IMR-90 (cell line): ENCODE data around the gene RENBP. TPM values are rescaled to one million over a fixed set of nuclear protein-coding genes. Genes with fewer than 3 reads are reported as not detected.
A peak's percentile ranks its signal among the peaks of the same experiment; 100 is the strongest.

ENCODE experiments used
- ATAC-seq: fragments of 200-7000 bp; cut with Tn5 transposase; 2 replicates; pipeline ENCODE4 v1.9.1; 2020; ENCODE audit warnings: low read depth, mild to moderate bottlenecking, moderate library complexity
- BruUV-seq: library from RNA; stranded (reverse); fragments of 400-500 nt; replicated peaks from 2 replicates; lab custom pipeline; 2021; lab: Mats Ljungman, UMichigan
- CTCF ChIA-PET: fragments of 300-600 bp; formaldehyde crosslinking; extraction: SDS; loops from one replicate; lab custom pipeline; 2021; ENCODE audit warnings: antibody characterized with exemption; lab: Yijun Ruan, JAX
- POLR2A ChIA-PET: fragments of 300-600 bp; sonication (Branson Sonifier 250); formaldehyde crosslinking; loops from one replicate; lab custom pipeline; 2022; ENCODE audit warnings: antibody characterized with exemption; ENCODE audit not compliant: unreplicated experiment; lab: Charles Lee
- DNase-seq: peaks from one replicate; pipeline ENCODE4 v3.0.0; 2013
- H2AFZ ChIP-seq: replicated peaks from 2 replicates; pipeline ENCODE3; 2013; ENCODE audit warnings: low read length, mild to moderate bottlenecking; ENCODE audit not compliant: poor library complexity
- H2AK5ac ChIP-seq: 2 replicates; pipeline ENCODE4 v1.6.1; 2013; ENCODE audit warnings: low read depth, low read length, inconsistent platforms
- H2AK9ac ChIP-seq: replicated peaks from 2 replicates; pipeline ENCODE3; 2013; ENCODE audit warnings: mild to moderate bottlenecking, low read depth, low read length, moderate library complexity; ENCODE audit not compliant: poor library complexity
- H2BK120ac ChIP-seq: 2 replicates; pipeline ENCODE4 v1.6.1; 2013; ENCODE audit warnings: low read depth, low read length, inconsistent platforms
- H2BK15ac ChIP-seq: 3 replicates; pipeline ENCODE4 v1.6.1; 2013; ENCODE audit warnings: low read depth, low read length, inconsistent platforms
- H2BK20ac ChIP-seq: 2 replicates; pipeline ENCODE4 v1.6.1; 2013; ENCODE audit warnings: low read depth, mild to moderate bottlenecking, inconsistent platforms, low read length, moderate library complexity
- H2BK5ac ChIP-seq: 2 replicates; pipeline ENCODE4 v1.6.1; 2013; ENCODE audit warnings: mild to moderate bottlenecking, low read depth, low read length, inconsistent platforms; ENCODE audit not compliant: poor library complexity, severe bottlenecking
- H3K14ac ChIP-seq: replicated peaks from 2 replicates; pipeline ENCODE4 v1.6.1; 2013; ENCODE audit warnings: low read depth, low read length, inconsistent platforms
- H3K18ac ChIP-seq: 2 replicates; pipeline ENCODE4 v1.6.1; 2013; ENCODE audit warnings: low read depth, low read length, control low read depth
- H3K23ac ChIP-seq: 2 replicates; pipeline ENCODE4 v1.6.1; 2013; ENCODE audit warnings: low read depth, low read length, inconsistent platforms
- H3K27ac ChIP-seq: 2 replicates; pipeline ENCODE4 v1.5.1; 2013; ENCODE audit warnings: mild to moderate bottlenecking, control low read depth, low read length; ENCODE audit not compliant: insufficient read depth
- H3K27me3 ChIP-seq: 2 replicates; pipeline ENCODE4 v1.6.1; 2013; ENCODE audit warnings: low read length; ENCODE audit not compliant: control insufficient read depth, insufficient read depth
- H3K36me3 ChIP-seq: 2 replicates; pipeline ENCODE4 v1.6.1; 2013; ENCODE audit warnings: low read length, mixed read lengths; ENCODE audit not compliant: control insufficient read depth, insufficient read depth
- H3K4ac ChIP-seq: 2 replicates; pipeline ENCODE4 v1.6.1; 2013; ENCODE audit warnings: low read depth, low read length, inconsistent platforms
- H3K4me1 ChIP-seq: 2 replicates; pipeline ENCODE4 v1.6.1; 2013; ENCODE audit warnings: low read length, mixed read lengths; ENCODE audit not compliant: control insufficient read depth, insufficient read depth
- H3K4me2 ChIP-seq: 2 replicates; pipeline ENCODE4 v1.6.1; 2013; ENCODE audit warnings: low read depth, mild to moderate bottlenecking, control low read depth, low read length, moderate library complexity
- H3K4me3 ChIP-seq: 2 replicates; pipeline ENCODE4 v1.5.1; 2013; ENCODE audit warnings: low read depth, mild to moderate bottlenecking, control low read depth, low read length, moderate library complexity; ENCODE audit not compliant: insufficient read depth
- H3K56ac ChIP-seq: 2 replicates; pipeline ENCODE4 v1.6.1; 2013; ENCODE audit warnings: low read length, inconsistent platforms; ENCODE audit not compliant: insufficient read depth; ENCODE audit errors: extremely low read depth
- H3K79me1 ChIP-seq, 2 experiments: 2 replicates each; pipeline ENCODE4 v1.6.1; 2013; ENCODE audit warnings: low read length in 2 of 2, inconsistent platforms in 1 of 2, low read depth in 1 of 2
- H3K9ac ChIP-seq: 2 replicates; pipeline ENCODE4 v1.6.1; 2013; ENCODE audit warnings: low read depth, low read length, control low read depth
- H3K9me1 ChIP-seq: 2 replicates; pipeline ENCODE4 v1.6.1; 2013; ENCODE audit warnings: low read length, inconsistent platforms; ENCODE audit not compliant: insufficient read depth
- H3K9me3 ChIP-seq: 2 replicates; pipeline ENCODE4 v1.6.1; 2013; ENCODE audit warnings: low read length; ENCODE audit not compliant: control insufficient read depth, insufficient read depth
- H4K20me1 ChIP-seq: 2 replicates; pipeline ENCODE4 v1.6.1; 2013; ENCODE audit warnings: low read length, inconsistent platforms; ENCODE audit not compliant: insufficient read depth
- H4K5ac ChIP-seq: 2 replicates; pipeline ENCODE4 v1.6.1; 2013; ENCODE audit warnings: mild to moderate bottlenecking, low read depth, low read length, control low read depth
- H4K8ac ChIP-seq, 2 experiments: 2 replicates each; pipeline ENCODE4 v1.6.1; 2013; ENCODE audit warnings: low read depth in 2 of 2, low read length in 2 of 2, control low read depth in 1 of 2, inconsistent platforms in 1 of 2
- H4K91ac ChIP-seq: 2 replicates; pipeline ENCODE4 v1.6.1; 2013; ENCODE audit warnings: low read depth, low read length, inconsistent platforms; ENCODE audit not compliant: insufficient read depth
- CTCF ChIP-seq: conservative IDR thresholded peaks from 2 replicates; pipeline ENCODE4 v1.5.1; 2012; ENCODE audit warnings: mild to moderate bottlenecking, low read depth, low read length, improper control_type of control experiment
- ELK1 ChIP-seq: fragments of 150-350 bp; IDR thresholded peaks from 2 replicates; pipeline ENCODE4 v1.6.1; 2016; ENCODE audit warnings: low read depth, mild to moderate bottlenecking, low read length, moderate library complexity, borderline replicate concordance
- MAFK ChIP-seq: IDR thresholded peaks from 2 replicates; pipeline ENCODE4 v1.6.1; 2012; ENCODE audit warnings: low read depth, low read length, improper control_type of control experiment
- SMC3 ChIP-seq: fragments of 150-350 bp; IDR thresholded peaks from 2 replicates; pipeline ENCODE4 v1.6.1; 2016; ENCODE audit warnings: low read depth, mild to moderate bottlenecking, antibody characterized with exemption, low read length, moderate library complexity
- WGBS, 2 experiments: methylation state at CpG; one replicate each; pipeline versions ENCODE4 v1.1.5 to v1.1.7; 2013; ENCODE audit warnings: missing lambda C conversion rate in 2 of 2; ENCODE audit not compliant: insufficient read length in 1 of 2; ENCODE audit errors: extremely low coverage in 2 of 2; 5-methylcytosine and 5-hydroxymethylcytosine counted together
- dilution Hi-C: fragments of 300-500 bp; cut with HindIII; formaldehyde crosslinking; loops from one replicate; pipeline ENCODE4 v1.14.3; 2018; ENCODE audit warnings: low sequenced_read_pairs; ENCODE audit not compliant: unreplicated experiment
- in situ Hi-C: fragments of 300-500 bp; cut with MboI; formaldehyde crosslinking; loops from 3 replicates; pipeline ENCODE4 v1.14.3; 2019; ENCODE audit warnings: low sequenced_read_pairs, inconsistent platforms, mixed read lengths
- intact Hi-C: fragments of 100-400 bp; cut with micrococcal nuclease; formaldehyde crosslinking; loops from 2 replicates; pipeline ENCODE4 v1.10.0; 2022
- polyA plus RNA-seq, 3 experiments: library from polyadenylated mRNA; depleted of rRNA; stranded (reverse); fragments of >200 nt; gene quantifications; 2 replicates each; pipeline ENCODE4 v1.2.3, GENCODE V29; 2012; ENCODE audit warnings: low replicate concordance in 1 of 3
- total RNA-seq: library from RNA; depleted of rRNA; stranded (reverse); fragments of >200 nt; gene quantifications from 2 replicates; pipeline ENCODE4 v1.2.3, GENCODE V29; 2012

The RENBP gene
- total and polyA plus RNA-seq, 2 of the 4 experiments (the other 2 are of a cell fraction): 0.15 to 0.18 TPM

GRCh38 chrX:153988493-153988892, 44.0 kb upstream of the RENBP start:
- no peak for TF ChIP-seq CTCF
- no peak for TF ChIP-seq SMC3
- TF ChIP-seq ELK1: no peak
- TF ChIP-seq MAFK: peak; percentile 73
- Histone ChIP-seq H3K79me1 (no peaks in the 10 kb centered on the region), H2BK5ac (no peak overlapping the region), H3K27me3 (no peaks in the 10 kb centered on the region; the same call in 1 of the 2 replicates), H4K91ac (no peak overlapping the region), H2AFZ (no peak overlapping the region), H3K36me3 (no peaks in the 10 kb centered on the region), H2AK9ac (no peak overlapping the region), H3K14ac (no peak overlapping the region), H3K23ac (no peak overlapping the region), H2AK5ac (no peak overlapping the region), H2BK15ac (no peak overlapping the region), H3K18ac (no peak overlapping the region), H3K4me3 (no peak overlapping the region), H3K4me2 (no peak overlapping the region), H4K8ac (no peak overlapping the region), H4K20me1 (no peaks in the 10 kb centered on the region), H3K4ac (no peak overlapping the region), H3K4me1 (no peaks in the 10 kb centered on the region), H3K56ac (no peak overlapping the region), H2BK20ac (no peak overlapping the region), H2BK120ac (no peak overlapping the region), H4K5ac (no peak overlapping the region), H3K9me1 (no peaks in the 10 kb centered on the region), H3K27ac (no peak overlapping the region), H3K9me3 (no peaks in the 10 kb centered on the region; the same call in 1 of the 2 replicates), H3K9ac (no peak overlapping the region)
- ATAC-seq (no peak), DNase-seq (no peak)
- POLR2A ChIA-PET: no interaction called here
- WGBS, 2 experiments: 81% methylated on average over 6 of the region's 12 CpGs; no CpG with 5 or more reads in 1 of the 2 experiments
- BruUV-seq: no TSS peak
- intact Hi-C loops (no loop called here), in situ Hi-C loops (no loop called here), dilution Hi-C loops (no loop called here)
- CTCF ChIA-PET: no interaction called here
